ENCODE data around the gene NLRP11.

The NLRP11 gene

DNA sequence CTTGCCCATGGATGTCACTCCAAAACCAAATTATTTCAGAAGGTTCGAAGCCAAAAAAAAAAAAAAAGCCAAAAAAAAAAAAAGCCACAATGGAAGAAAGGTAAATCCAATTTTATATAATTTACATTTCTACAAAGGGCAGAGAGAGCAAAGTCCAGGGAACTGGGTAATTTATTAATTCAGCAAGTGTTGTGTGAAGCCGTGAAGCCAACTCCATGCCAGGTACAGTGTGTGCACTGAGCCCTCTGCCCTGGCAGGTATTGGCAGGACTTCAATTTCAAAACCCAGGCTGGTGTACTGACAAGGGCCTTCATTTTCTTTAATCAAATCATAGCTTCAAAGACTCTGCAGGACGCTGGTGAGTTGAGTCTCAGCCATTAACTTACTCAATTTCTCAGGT lies 78.4 kb downstream of the NLRP11 start:
- H2AFZ ChIP-seq (ENCODE audit: low read depth), result no peak overlapping the region

DNA sequence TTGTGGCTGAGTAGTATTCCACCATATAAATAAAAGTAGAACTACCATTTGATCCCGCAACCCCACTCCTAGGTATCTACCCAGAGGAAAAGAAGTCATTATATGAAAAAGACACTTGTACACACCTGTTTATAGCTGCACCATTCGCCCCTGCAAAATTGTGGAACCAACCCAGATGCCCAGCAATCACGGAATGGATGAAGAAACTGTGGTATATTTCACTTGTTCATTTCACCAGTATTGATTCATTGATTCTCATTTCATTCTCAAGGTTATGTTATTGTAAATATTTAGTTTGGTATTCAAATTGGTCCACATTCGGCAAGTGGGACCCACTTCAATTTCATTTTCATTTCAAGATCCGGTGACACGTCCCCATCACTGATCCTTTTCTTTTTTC lies 81.1 kb downstream of the NLRP11 start:
- no peak overlapping the region for H3K9ac ChIP-seq
- no peaks in the 10 kb centered on the region for H3K79me2 ChIP-seq (ENCODE audit: insufficient read depth, low read depth)
- H3K27me3 ChIP-seq (ENCODE audit: insufficient read depth, low read depth), result no peaks in the 10 kb centered on the region
- TF ChIP-seq, protein P1, sequence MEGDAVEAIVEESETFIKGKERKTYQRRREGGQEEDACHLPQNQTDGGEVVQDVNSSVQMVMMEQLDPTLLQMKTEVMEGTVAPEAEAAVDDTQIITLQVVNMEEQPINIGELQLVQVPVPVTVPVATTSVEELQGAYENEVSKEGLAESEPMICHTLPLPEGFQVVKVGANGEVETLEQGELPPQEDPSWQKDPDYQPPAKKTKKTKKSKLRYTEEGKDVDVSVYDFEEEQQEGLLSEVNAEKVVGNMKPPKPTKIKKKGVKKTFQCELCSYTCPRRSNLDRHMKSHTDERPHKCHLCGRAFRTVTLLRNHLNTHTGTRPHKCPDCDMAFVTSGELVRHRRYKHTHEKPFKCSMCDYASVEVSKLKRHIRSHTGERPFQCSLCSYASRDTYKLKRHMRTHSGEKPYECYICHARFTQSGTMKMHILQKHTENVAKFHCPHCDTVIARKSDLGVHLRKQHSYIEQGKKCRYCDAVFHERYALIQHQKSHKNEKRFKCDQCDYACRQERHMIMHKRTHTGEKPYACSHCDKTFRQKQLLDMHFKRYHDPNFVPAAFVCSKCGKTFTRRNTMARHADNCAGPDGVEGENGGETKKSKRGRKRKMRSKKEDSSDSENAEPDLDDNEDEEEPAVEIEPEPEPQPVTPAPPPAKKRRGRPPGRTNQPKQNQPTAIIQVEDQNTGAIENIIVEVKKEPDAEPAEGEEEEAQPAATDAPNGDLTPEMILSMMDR (conservative IDR thresholded peaks at IDR 0.05; ENCODE audit: low read depth, low read length), result no peak
- no peaks in the 10 kb centered on the region for H4K20me1 ChIP-seq (ENCODE audit: insufficient read depth)
- no peak overlapping the region for H3K4me2 ChIP-seq
- H2AFZ ChIP-seq (ENCODE audit: low read depth), result no peak overlapping the region
- H3K4me1 ChIP-seq (ENCODE audit: low read depth, poor library complexity, severe bottlenecking), result no peaks in the 10 kb centered on the region
- no peaks in the 10 kb centered on the region for H3K36me3 ChIP-seq (ENCODE audit: insufficient read depth)
- no peak overlapping the region for H3K27ac ChIP-seq
- no peak overlapping the region for H3K4me3 ChIP-seq (IDR thresholded peaks at IDR 0.05; ENCODE audit: insufficient read depth, low read depth, low read length)

More for the DNA sequence above, 78.4 kb downstream of the NLRP11 start:
- H3K79me2 ChIP-seq (ENCODE audit: insufficient read depth, low read depth), result no peaks in the 10 kb centered on the region
- H3K27ac ChIP-seq, result no peak overlapping the region
- no peak overlapping the region for H3K4me3 ChIP-seq (IDR thresholded peaks at IDR 0.05; ENCODE audit: insufficient read depth, low read depth, low read length)
- H3K36me3 ChIP-seq (ENCODE audit: insufficient read depth), result no peaks in the 10 kb centered on the region
- no peak overlapping the region for H3K4me2 ChIP-seq
- no peaks in the 10 kb centered on the region for H4K20me1 ChIP-seq (ENCODE audit: insufficient read depth)
- no peaks in the 10 kb centered on the region for H3K27me3 ChIP-seq (ENCODE audit: insufficient read depth, low read depth)
- H3K4me1 ChIP-seq (ENCODE audit: low read depth, poor library complexity, severe bottlenecking), result no peaks in the 10 kb centered on the region
- no peak overlapping the region for H3K9ac ChIP-seq
- TF ChIP-seq, protein P1 (conservative IDR thresholded peaks at IDR 0.05; ENCODE audit: low read depth, low read length), result no peak

DNA sequence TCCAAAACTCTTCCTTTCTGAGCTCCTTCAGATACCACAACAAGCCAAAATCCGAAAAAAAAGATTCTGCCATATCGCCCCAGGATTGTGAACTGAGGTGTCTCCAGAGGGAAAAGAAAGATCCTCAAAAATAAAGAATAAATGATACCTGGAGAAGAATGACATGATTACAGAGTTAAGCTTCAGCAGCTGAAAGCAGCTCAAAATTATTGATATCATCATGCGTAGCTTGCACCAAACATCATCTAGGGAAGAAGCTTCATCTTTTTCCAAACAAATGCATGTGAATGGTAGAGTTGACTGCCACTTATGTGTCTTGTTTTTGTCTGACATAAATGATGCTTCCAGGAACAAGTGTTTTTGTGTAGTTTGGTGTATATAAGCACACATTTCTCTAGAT lies 93.5 kb downstream of the NLRP11 start, which contains the start of gene NLRP9:
NLRP9 (minus strand) TSS at position 101 of the 400 bp plus-strand sequence; CDS start at position 73, 28 bp downstream.
- Histone ChIP-seq H3K4me1 (ENCODE audit: low read depth, poor library complexity, severe bottlenecking) (no peaks in the 10 kb centered on the region), H3K36me3 (ENCODE audit: insufficient read depth) (no peaks in the 10 kb centered on the region), H3K4me3 (IDR thresholded peaks at IDR 0.05; ENCODE audit: insufficient read depth, low read depth, low read length) (no peak within 1 kb of the TSS), H2AFZ (ENCODE audit: low read depth) (no peak within 1 kb of the TSS), H3K79me2 (ENCODE audit: insufficient read depth, low read depth) (no peaks in the 10 kb centered on the region), H3K9ac (no peak within 1 kb of the TSS), H3K27me3 (ENCODE audit: insufficient read depth, low read depth) (no peaks in the 10 kb centered on the region), H3K27ac (no peak within 1 kb of the TSS), H3K4me2 (no peak within 1 kb of the TSS), H4K20me1 (ENCODE audit: insufficient read depth) (no peaks in the 10 kb centered on the region)
- TF ChIP-seq, protein P1 (conservative IDR thresholded peaks at IDR 0.05; ENCODE audit: low read depth, low read length), result no peak

Measured in KMS-11 (cell line).